ENCODE measurements around the gene MMP24OS.

The MMP24OS gene

DNA sequence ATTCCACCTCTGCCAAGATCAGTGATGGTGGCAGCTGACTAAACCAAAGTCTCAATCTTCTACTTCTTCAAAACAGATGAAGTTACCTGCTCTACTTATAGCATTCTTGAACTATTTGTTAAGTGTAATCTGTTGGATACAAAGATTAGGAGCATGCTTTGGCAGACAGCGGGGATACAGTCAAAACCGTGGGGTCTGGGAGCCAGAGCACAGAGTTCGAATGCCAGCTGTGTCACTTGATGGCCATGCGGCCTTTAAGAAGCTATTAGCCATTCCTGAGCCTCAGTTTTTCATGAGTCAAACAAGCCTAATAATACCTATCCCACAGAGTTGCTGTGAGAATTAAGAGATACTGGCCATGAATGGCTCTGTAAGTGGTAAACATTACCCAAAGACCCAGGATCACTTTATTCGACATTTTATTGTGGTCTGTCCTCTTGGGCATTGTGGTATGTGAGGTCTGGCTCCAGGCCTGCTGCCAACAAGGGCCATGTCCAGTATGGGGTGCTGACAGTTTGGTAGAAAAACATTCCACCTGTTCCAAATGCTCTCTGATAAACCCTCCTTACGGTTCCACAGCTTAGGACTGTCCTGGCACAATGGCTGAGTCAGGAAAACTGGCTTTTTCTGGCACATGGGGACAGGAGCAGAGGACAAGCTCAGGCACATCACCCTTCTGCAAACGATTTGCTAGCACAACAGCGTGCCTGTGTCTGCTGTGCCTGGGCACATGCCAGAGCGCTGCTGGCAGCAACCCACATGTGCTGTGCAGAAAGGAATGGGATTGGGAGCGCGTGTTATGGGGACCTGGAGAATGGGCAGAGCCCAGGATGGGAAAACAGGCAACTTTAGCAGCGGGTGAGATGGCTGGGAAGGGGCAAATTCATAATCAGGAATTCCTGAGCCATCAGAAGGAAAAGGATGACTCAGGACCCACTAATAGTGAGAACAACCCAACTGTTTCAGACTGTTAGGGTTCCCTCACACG is 30.0 kb upstream of the MMP24OS start:
- DNase-seq, result peak; percentile 88
- in situ Hi-C loops (cut with HindIII; ENCODE audit: low pct_ligation_motif_present, low pct_unique_long_range_greater_than_20kb, low sequenced_read_pairs), result no loop called here

DNA sequence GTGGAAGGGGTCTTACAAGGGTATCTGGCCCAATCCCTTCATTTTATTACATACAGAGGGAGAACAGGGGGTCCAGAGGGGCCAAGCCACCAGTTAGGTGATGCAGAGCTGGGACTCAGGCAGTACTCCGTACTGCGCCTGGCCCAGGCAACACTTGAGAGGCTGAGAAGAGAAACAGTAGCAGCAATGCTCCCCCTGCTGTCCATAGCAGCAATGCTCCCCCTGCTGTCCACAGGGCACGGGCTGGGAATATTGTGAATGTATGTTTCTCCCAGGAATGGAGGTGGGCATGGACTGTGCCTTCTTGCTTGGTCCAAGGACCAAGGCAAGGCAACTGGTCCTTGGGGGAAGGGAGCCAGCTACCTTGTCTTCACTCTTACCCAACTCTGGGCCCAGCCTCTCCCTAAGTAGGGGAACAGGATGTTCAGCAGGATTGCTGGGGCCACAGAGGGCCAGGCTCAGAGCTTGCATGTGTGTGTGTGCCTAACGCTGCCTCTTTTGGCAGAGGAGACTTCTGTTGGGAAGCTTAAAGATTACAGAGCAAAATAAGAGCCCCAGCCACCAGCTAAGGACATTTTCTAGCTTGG is 29.1 kb upstream of the MMP24OS start:
- DNase-seq, result peak; percentile 88
- in situ Hi-C loops (cut with HindIII; ENCODE audit: low pct_ligation_motif_present, low pct_unique_long_range_greater_than_20kb, low sequenced_read_pairs), result no loop called here

DNA sequence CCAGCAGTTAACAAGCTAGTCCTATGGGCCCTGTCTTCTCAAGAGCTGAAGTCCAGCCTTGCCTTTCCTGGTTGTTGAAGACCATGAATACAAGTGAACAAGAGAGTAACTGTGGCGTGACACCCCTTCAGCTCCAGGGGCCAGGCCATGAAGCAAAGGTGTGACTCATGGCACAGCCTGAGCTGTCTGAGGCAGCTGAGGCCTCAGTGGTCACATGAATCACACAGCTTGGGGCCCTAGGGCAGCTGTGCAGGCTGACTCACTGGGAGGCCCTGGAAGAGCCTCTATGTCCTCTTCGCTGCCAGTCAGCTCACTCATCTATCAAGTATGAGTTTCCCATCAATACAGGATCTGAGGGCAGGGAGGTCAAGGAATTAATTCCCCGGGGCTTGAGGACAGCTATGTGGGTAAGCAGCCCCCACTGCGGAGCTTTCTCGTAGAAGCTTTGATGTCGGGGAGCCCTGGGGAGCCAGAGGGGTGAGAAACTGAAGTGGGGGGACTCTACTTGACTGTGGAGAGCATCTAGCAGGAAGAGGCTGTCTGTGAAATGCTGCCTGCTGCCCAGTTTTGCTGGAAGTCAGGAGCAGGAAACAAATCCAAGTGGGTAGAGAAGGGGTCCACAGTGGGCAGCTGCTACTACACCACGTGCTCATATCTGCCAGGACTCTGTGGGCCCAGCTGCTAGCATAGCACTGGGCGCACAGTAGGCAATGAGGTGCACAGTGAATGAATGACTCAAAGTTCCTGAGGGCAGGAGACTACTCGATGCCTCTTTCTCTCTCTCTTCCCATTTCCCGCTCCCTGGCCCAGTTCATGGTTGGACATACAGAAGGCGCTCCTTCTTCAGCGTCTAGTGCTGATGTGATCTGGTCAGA is 28.0 kb upstream of the MMP24OS start:
- peak; percentile 98 for DNase-seq
- in situ Hi-C loops (cut with HindIII; ENCODE audit: low pct_ligation_motif_present, low pct_unique_long_range_greater_than_20kb, low sequenced_read_pairs), result no loop called here

DNA sequence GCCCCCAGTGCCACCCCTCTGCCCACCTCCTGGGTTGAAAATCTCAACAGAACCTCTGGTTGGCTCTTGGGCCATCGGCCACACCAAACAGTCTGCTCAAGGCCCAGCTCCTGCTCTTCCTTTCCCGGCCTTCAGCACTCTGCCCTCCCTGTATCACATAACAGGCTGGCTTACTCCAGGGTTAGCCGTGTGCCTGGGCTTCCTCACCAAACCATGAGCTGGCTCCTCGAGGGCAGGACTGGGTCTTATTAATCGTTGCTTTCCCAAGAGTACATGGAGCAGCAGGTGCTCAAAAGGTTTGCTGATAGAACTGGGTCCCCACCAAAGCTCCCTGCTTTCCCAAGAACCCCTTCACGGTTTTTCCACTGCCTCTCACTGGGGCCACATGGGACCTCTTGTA is 27.0 kb upstream of the MMP24OS start:
- in situ Hi-C loops (cut with HindIII; ENCODE audit: low pct_ligation_motif_present, low pct_unique_long_range_greater_than_20kb, low sequenced_read_pairs), result no loop called here
- peak; percentile 13 for DNase-seq

DNA sequence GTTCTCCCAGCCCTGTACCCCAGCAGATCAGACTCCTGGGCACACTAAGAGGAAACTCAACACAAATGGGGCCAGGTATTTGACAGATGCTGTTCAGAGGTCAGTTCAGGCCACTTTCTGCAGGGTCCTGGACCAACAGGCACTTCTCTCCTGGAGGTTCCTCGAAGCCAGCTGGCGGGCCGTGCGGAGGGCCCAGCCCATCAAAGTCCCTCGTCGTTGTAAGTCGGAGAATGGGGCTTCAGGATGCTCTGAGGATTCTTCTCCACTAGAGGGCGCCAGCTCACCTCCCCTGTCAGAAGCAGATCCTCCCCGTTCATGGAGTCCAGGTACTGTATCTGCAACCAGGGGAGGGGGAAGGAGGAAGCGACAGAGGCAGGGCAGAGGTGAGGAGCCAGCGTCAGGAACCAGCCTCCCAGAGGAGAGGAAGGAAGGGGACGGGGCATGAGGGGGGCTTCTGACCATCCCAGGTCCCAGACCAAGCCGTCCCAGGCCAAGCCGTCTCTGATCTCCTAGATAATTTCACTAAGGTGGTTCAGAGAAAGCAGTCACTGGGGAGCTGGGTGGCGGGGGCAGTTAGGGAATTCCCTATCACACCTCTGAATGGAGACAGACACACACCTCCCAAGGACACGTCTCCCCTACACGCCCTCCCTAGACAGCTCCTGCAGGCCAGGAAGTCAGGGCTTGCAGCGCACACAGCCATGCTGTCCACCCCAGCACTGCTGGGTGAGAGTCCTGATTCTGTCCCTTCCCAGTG is 26.0 kb upstream of the MMP24OS start:
- in situ Hi-C loops (cut with HindIII; ENCODE audit: low pct_ligation_motif_present, low pct_unique_long_range_greater_than_20kb, low sequenced_read_pairs), result no loop called here
- peak; percentile 89 for DNase-seq

DNA sequence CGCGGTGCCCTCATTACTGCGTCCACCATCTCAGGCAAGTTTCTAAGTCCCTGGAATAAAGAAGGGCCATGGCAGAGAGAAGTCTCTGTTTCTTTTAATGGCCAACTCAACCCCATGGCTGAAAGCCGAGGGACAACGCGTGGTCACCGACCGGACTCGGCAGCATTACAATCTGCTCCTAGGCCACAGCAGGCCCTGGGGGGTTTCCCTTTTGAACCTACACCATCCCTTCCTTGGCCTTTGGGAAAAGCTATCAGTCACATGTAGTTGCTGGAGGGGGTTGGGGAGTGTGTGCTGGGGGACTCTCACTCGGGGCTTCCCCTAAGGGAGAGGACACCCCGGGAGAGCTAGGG is 25.4 kb upstream of the MMP24OS start:
- in situ Hi-C loops (cut with HindIII; ENCODE audit: low pct_ligation_motif_present, low pct_unique_long_range_greater_than_20kb, low sequenced_read_pairs), result no loop called here
- no peak for DNase-seq

DNA sequence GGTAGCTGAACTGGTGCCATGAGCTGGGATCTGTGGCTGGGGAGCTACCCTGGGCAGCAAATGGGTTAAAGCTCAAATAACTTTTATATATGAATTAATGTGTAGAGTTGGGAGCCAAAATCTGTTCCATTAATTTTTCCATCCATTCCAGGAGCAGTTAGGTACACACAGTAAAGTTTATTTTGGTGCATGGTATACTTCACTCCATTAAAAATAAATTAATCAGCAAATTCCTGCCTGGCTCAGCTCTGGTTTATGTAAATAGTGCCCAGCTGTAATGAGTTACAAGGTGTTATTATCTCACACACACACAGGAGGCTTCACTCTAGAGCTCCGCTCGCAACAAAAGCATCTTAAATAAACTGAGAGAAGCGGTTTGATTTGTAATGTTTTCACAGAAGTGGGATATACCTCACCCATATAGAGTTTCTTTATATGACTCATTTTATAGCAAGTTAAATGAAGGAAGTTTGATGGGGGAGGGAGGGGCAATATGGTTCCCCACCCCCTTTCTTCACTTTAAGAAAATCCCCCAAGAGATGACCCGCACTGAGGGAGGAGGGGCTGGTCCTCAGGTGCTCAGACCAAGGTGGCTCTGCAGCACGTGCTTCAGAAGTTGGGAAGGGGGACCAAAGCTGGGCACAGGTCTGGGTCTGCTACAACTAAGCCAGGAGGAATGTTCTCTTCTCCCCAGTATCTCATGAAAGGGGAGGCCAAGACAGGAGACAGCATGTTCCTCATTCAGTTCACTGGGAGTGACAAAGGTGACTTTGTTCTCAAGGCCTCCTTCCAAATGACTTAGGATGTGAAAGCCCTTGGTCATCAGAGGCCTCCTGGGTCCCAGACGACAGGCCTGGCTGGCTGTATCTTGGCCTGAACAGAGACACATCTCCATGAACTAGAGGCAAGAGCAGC is 24.8 kb upstream of the MMP24OS start:
- in situ Hi-C loops (cut with HindIII; ENCODE audit: low pct_ligation_motif_present, low pct_unique_long_range_greater_than_20kb, low sequenced_read_pairs), result no loop called here
- DNase-seq, result no peak

DNA sequence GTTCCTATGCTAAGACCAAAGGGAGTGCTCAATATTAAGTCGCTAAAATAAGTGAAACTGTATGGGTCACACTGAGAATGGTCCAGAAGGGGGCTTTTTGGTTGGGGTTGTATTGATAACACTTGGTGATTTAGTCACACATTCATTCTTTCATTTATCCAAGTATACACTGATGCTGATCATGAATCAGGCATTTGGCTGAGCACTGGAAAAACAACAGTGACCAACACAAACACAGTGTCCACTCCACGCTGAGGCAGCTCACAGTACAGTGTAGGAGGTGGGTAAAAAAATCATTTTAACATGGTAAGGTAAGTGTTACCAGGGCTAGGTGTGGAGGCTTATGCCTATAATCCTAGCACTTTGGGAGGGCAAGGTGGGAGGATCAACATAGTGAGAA is 23.5 kb upstream of the MMP24OS start:
- in situ Hi-C loops (cut with HindIII; ENCODE audit: low pct_ligation_motif_present, low pct_unique_long_range_greater_than_20kb, low sequenced_read_pairs), result no loop called here
- DNase-seq, result no peak

DNA sequence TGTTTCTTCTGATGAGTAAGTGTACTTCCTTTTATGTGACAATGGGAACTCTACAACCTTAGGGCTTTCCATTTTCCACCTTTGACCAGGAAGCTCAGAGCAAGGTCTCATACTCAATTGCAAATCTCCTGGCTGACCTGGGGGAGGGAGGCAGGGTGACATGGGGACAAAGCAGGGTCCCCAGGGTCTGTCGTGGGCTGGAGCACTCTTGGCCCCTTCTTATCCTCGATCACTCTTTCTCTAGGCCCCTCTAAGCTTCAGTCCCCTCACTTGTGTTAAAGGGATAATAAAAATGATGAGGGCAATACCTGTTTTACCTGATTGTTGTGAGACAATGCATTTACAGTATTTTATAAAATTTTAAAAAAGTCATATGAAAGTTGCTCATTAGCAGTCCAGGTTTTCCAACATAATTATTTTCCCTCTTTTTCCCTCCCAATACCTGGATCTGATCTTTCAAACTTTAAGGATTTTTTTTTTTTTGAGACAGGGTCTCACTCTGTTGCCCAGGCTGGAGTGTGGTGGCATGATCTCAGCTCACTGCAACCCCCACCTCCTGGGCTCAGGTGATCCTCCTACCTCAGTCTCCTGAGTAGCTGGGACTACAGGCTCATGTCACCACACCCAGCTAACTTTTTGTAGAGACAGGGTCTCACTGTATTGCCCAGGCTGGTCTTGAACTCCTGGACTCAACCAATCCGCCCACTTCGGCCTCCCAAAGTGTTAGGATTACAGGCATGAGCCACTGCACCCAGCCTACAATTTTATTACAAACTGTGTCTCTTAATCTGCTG is 22.7 kb upstream of the MMP24OS start:
- DNase-seq, result no peak
- in situ Hi-C loops (cut with HindIII; ENCODE audit: low pct_ligation_motif_present, low pct_unique_long_range_greater_than_20kb, low sequenced_read_pairs), result no loop called here

DNA sequence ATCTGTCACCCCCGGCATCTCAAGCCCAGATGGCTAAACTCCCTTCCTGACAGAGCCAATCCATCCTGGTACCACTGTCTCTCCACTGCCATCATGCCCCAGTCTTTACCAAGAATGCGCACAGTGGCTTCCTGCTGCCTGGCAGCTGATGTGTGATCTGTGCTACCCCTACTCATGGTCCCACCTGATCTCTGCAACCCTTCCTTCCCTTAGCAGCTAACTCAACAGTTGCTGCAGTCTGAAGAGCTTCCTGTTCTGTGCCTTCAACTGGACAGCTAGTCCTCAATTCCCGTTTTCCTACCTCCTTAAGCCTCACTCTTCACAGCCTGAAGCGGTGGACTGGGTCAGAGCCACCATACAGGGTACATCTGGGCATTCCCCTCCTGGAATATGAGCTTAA is 21.9 kb upstream of the MMP24OS start:
- in situ Hi-C loops (cut with HindIII; ENCODE audit: low pct_ligation_motif_present, low pct_unique_long_range_greater_than_20kb, low sequenced_read_pairs), result no loop called here
- DNase-seq, result no peak

DNA sequence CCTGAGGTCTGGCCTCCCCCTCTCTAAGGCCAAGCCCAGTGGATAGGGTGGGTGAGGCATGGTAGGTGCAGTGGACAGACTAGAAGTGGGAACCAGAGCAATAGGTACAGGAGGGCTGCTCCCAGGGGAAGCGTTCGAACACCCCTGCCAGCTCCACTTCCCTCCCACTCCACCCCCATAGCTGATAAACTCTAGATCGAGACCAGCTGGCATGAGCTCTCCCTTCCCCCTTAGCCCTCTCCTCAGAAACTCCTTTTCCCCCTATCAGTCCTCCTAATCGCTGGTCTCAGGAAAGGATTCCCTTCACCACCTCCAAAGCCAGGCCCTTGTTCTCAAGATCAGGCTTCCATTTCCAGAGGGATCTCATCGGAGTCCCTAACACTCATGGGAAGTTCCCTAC is 20.3 kb upstream of the MMP24OS start:
- no peak for DNase-seq
- in situ Hi-C loops (cut with HindIII; ENCODE audit: low pct_ligation_motif_present, low pct_unique_long_range_greater_than_20kb, low sequenced_read_pairs), result no loop called here

DNA sequence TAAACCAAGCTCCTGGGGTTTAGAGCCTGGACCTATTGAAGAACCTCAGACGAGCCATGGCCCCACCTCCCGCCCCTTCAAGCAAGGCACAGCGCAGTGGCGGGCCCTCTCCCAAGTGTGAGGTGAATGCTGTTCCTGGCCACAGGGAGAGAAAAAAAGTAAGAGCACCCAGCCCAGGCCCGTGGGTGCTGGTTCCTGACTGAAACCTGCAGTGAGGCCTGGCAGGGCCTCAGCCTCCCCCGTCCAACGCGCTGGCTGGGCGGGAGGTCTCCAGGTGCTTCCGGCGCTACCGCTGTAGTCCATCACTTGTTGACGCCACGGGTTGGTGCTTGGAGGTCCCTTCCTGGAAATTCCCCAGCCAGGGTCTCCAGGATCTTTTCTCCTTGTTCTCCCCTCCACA is 19.8 kb upstream of the MMP24OS start:
- in situ Hi-C loops (cut with HindIII; ENCODE audit: low pct_ligation_motif_present, low pct_unique_long_range_greater_than_20kb, low sequenced_read_pairs), result no loop called here
- no peak for DNase-seq

DNA sequence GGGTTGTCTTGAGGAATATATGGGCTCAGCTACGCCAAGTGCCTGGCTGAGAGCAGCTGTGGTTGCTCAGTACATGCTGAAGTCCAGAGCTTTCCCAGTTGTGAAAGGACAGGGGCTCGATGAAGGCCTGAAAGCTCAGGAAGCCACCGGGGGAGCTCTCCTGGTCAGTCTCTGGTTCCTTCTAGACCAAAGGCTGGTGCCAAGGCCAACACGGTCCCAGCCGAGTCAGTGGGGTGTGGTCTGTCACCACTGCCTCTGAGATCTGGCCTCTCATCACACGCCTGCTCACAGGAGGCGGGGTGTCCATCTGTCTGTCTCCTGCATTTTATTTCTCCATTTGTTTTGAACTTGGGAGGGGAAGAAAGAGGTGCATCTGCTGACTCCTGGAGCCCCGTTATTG is 19.2 kb upstream of the MMP24OS start:
- no peak for DNase-seq
- in situ Hi-C loops (cut with HindIII; ENCODE audit: low pct_ligation_motif_present, low pct_unique_long_range_greater_than_20kb, low sequenced_read_pairs), result no loop called here

DNA sequence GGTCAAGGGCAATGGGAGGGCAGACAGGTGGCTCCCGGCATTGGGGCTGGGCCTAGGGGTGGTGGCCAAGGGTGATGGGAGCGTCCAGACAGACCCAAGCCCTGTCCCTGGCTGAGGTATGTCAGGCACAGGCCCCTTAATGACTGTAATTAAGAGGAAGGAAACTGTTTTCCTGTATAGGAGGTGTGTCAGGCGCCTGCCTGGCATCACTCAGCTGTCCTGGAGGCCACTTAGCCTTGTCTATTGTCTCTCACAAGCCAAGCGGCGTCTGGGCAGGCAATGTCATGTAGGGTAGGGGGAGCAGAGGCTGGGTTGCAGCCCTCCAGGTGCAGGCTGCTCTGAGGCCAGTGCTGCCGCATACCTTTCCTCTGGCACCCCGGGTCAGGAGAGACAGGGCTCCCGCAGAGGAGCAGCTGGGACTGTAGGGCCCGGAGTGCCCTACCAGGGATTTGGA is 18.2 kb upstream of the MMP24OS start:
- in situ Hi-C loops (cut with HindIII; ENCODE audit: low pct_ligation_motif_present, low pct_unique_long_range_greater_than_20kb, low sequenced_read_pairs), result no loop called here
- no peak for DNase-seq

DNA sequence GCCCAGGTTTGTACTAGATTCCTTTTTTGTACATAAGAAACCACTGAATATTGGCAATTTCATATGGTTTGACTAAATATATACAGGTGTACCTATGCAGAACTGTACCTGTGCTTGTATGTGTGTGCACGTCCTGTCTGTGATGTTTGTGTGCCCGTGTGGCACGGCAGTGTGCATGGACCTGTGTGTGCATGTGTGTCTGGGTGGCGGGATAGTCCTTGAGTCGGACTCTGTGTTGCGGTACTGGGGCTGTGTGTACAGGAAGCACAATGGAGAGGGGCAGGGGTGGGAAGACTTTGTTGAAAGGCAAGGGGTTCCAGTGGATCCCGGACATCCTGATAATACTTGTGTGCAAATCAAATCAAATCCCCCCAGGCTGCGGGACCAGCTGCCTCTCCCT is 17.8 kb upstream of the MMP24OS start:
- in situ Hi-C loops (cut with HindIII; ENCODE audit: low pct_ligation_motif_present, low pct_unique_long_range_greater_than_20kb, low sequenced_read_pairs), result no loop called here
- DNase-seq, result no peak

DNA sequence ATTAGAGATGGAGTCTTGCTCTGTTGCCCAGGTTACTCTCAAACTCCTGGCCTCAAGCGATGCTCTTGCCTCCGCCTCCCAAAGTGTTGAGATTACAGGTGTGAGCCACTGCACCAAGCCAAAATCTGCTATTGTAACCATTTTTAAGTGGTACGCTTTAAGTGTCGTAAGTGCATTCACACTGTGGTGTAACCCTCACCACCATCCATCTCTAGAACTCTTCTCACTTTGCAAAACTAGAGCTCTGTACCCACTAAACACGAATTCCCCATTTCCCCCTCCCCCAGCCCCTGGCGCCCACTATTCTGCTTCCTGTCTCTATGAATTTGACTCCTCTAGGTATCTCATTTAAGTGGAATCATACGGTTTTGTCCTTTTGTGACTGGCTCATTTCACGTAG is 17.1 kb upstream of the MMP24OS start:
- in situ Hi-C loops (cut with HindIII; ENCODE audit: low pct_ligation_motif_present, low pct_unique_long_range_greater_than_20kb, low sequenced_read_pairs), result no loop called here

DNA sequence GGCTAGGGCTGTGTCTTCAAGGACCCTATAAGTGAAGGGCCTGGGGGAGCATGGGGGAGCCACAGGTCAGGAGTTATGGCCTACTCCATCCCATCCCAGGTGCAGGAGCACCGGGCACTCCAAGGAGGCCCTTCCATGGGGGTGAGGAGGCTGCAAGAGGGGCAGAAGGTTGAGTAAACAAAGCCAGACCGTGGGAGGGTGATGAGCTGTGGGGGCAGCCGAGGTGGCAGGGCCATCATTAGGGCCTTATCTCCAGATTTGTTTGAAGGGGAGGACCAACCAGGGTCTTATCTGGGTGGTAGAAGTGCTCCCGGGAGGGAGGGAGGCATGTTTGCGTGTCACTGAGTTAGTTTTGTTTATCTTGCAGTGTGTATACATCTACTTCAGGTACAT is 16.4 kb upstream of the MMP24OS start:
- no peak for DNase-seq
- in situ Hi-C loops (cut with HindIII; ENCODE audit: low pct_ligation_motif_present, low pct_unique_long_range_greater_than_20kb, low sequenced_read_pairs), result no loop called here

More for the DNA sequence above, 17.1 kb upstream of the MMP24OS start:
- DNase-seq, result no peak
